OCI-LY3 (cell line): Measurements from ENCODE around the gene DDI1.

Source experiments
- CTCF ChIP-seq: fragments of 200-600, 300-600 bp; sonication (generic); IDR thresholded peaks from 2 replicates; pipeline ENCODE4 v1.5.1; 2014; ENCODE audit warnings: antibody characterized with exemption, low read length, low read depth
- EZH2phosphoT487 ChIP-seq: fragments of 200-600 bp; shearing (Covaris generic); IDR thresholded peaks from 2 replicates; pipeline ENCODE4 v1.6.1; 2018; ENCODE audit warnings: antibody characterized with exemption, mixed run types, low read depth

- TF ChIP-seq CTCF = no peak
- TF ChIP-seq EZH2phosphoT487 = no peak
Observed at GRCh38 chr11:104046331-104046730, 9.9 kb downstream of the DDI1 start.
